Thyroid gland (tissue), 4 donors: ENCODE measurements around the gene REC114. TPM values are rescaled to one million over a fixed set of nuclear protein-coding genes. Genes with fewer than 3 reads are reported as not detected.

Experiments used
- DNase-seq, 2 donors: peaks; one replicate each; pipeline ENCODE4 v3.0.0-alpha.2; 2019
- H3K27ac ChIP-seq, 3 donors: fragments of 200-600 bp; sonication (generic); 1 replicate in 2 of 3; 2 replicates in 1 of 3; pipeline ENCODE4 v1.5.1; 2016 to 2019; ENCODE audit warnings: mild to moderate bottlenecking in 1 of 3, moderate library complexity in 1 of 3
- H3K27me3 ChIP-seq: fragments of 200-600 bp; sonication (generic); one replicate; pipeline ENCODE4 v1.5.1; 2019
- H3K36me3 ChIP-seq, 2 donors: fragments of 200-600 bp; sonication (generic); one replicate each; pipeline ENCODE4 v1.5.1; 2016 to 2019
- H3K4me1 ChIP-seq, 2 donors: fragments of 200-600 bp; sonication (generic); one replicate each; pipeline ENCODE4 v1.5.1; 2017 to 2019
- H3K4me3 ChIP-seq, 3 donors: fragments of 200-600 bp; sonication (generic); replicated peaks in 1 of 3; 1 replicate in 2 of 3; 2 replicates in 1 of 3; pipeline ENCODE4 v1.5.1; 2016; ENCODE audit warnings: mild to moderate bottlenecking in 1 of 3
- H3K9me3 ChIP-seq: fragments of 200-600 bp; sonication (generic); one replicate; pipeline ENCODE4 v1.5.1; 2017
- POLR2A ChIP-seq, 2 donors: fragments of 450-650 bp; IDR thresholded peaks; one replicate each; pipeline ENCODE4 v1.6.1; 2017; ENCODE audit warnings: antibody characterized with exemption in 2 of 2, mild to moderate bottlenecking in 2 of 2, moderate library complexity in 1 of 2
- WGBS, 2 donors: methylation state at CpG; one replicate each; pipeline ENCODE4 v1.1.5; 2017; 5-methylcytosine and 5-hydroxymethylcytosine counted together
- intact Hi-C: fragments of 100-400 bp; cut with DNase I; formaldehyde crosslinking; loops from one replicate; pipeline ENCODE4 v1.15.1; 2023
- total RNA-seq, 4 donors: library from RNA; depleted of rRNA; stranded (reverse); fragments of >200 nt; gene quantifications; one replicate each; pipeline ENCODE4 v1.2.3, GENCODE V29; 2016
- TF ChIP-seq, protein P1 (sequence below), 6 experiments: fragments of 200-600 bp in 3 of 6; fragments of 450-650 bp in 3 of 6; sonication (generic) in 3 of 6; IDR thresholded peaks; one replicate each; pipeline ENCODE4 v1.5.1; 2016 to 2019; ENCODE audit warnings: antibody characterized with exemption in 6 of 6, mild to moderate bottlenecking in 2 of 6, inconsistent platforms in 1 of 6, moderate library complexity in 1 of 6

The REC114 gene
- total RNA-seq, 4 donors from 2014 or later, result not detected

DNA sequence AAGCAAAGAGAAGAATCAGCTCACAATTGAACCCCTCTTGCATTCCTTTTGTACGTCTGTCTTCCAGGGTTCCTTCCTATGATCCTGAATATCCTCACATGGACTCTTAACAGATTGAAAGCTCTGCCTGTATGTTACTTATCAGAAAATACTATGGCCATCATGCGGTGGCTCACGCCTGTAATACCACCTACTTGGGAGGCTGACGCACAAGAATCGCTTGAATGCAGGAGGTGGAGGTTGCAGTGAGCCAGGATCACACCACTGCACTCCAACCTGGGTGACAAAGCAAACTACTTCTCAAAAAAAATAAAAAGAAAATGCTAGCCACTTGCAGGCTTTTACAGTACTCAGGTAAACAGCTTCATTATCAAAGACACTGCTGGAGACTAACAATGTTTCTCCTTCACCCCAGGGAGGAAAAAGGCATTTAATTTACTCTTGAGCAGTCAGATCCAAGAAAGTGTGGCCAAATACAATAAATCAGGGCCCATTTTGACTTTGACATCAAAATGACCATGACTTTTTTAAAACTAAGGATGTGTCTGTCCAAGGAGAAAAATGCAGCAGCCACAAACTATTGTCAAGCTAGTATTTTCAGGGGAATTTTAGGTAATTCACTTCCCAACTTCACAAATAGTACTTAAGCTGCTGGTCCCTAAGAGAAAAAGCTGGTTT, 162.9 kb downstream of the REC114 start:
- Histone ChIP-seq H3K36me3 (no peaks in the 10 kb centered on the region), H3K4me3 (no peak overlapping the region), H3K9me3 (no peaks in the 10 kb centered on the region), H3K4me1 (peaks cover 23 to 64% of the 10 kb centered on the region in 2 donors), H3K27ac (no peak overlapping the region), H3K27me3 (no peaks in the 10 kb centered on the region)
- TF ChIP-seq, protein P1, sequence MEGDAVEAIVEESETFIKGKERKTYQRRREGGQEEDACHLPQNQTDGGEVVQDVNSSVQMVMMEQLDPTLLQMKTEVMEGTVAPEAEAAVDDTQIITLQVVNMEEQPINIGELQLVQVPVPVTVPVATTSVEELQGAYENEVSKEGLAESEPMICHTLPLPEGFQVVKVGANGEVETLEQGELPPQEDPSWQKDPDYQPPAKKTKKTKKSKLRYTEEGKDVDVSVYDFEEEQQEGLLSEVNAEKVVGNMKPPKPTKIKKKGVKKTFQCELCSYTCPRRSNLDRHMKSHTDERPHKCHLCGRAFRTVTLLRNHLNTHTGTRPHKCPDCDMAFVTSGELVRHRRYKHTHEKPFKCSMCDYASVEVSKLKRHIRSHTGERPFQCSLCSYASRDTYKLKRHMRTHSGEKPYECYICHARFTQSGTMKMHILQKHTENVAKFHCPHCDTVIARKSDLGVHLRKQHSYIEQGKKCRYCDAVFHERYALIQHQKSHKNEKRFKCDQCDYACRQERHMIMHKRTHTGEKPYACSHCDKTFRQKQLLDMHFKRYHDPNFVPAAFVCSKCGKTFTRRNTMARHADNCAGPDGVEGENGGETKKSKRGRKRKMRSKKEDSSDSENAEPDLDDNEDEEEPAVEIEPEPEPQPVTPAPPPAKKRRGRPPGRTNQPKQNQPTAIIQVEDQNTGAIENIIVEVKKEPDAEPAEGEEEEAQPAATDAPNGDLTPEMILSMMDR (IDR thresholded peaks at IDR 0.05), result no peak
- TF ChIP-seq POLR2A (IDR thresholded peaks at IDR 0.05), result no peak
- DNase-seq, result peak in 1 of 2 donors; percentile 14
- 94 to 97% methylated on average over 5 of the region's 5 CpGs for WGBS, 2 donors
- intact Hi-C loops, result no loop called here

DNA sequence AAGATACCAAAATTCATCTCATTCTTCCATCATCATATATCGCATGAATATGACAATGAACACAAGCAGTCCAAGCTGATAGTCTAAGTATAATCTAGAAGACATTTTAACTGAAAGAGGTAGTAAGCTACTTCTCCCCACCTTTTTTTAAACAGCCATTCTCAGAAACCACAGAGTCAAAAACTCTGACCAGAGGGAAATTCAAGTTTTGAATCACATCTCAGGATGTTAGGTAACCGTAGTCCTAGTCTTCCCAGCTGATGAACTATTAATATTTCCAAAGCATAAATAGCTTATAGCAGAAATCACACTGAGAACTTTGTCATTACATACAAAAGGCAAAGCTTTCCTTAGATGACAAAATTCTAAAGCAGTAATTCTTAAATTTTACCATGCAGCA, 164.4 kb downstream of the REC114 start:
- Histone ChIP-seq H3K36me3 (no peaks in the 10 kb centered on the region), H3K27ac (no peak overlapping the region), H3K27me3 (no peaks in the 10 kb centered on the region), H3K9me3 (no peaks in the 10 kb centered on the region), H3K4me1 (peaks cover 8 to 50% of the 10 kb centered on the region in 2 donors), H3K4me3 (no peak overlapping the region)
- intact Hi-C loops, result no loop called here
- 88 to 89% methylated on average over 2 of the region's 2 CpGs for WGBS, 2 donors
- no peak for DNase-seq
- TF ChIP-seq POLR2A (IDR thresholded peaks at IDR 0.05), result no peak
- TF ChIP-seq, protein P1 (IDR thresholded peaks at IDR 0.05), result no peak

DNA sequence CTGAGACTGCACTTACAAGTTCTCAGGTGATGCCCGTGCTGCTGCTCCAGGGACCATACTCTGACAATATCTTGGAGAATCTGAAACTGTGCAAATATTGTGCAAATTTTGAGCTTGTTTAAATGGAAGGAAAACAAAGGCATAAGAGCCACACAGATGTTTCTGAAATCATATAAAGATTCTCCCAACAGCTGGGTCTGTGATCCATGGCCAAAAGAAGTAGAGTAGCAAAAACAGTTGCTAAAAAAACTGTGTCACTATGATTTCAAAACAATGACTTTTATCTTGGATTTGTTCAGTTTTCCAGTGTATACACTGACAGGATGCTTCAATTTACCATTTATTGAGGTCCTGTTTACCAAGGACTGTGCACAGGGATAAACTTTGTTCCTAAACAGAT, 164.9 kb downstream of the REC114 start:
- no peak overlapping the region for H3K27ac ChIP-seq
- no peak overlapping the region for H3K4me3 ChIP-seq
- no peak for DNase-seq
- TF ChIP-seq, protein P1 (IDR thresholded peaks at IDR 0.05), result no peak
- TF ChIP-seq POLR2A (IDR thresholded peaks at IDR 0.05), result no peak
- 85 to 90% methylated on average over 1 of the region's 1 CpG for WGBS, 2 donors
- intact Hi-C loops, result no loop called here
- no peaks in the 10 kb centered on the region for H3K36me3 ChIP-seq
- H3K9me3 ChIP-seq, result no peaks in the 10 kb centered on the region
- H3K27me3 ChIP-seq, result no peaks in the 10 kb centered on the region
- peaks cover 8 to 46% of the 10 kb centered on the region in 2 donors for H3K4me1 ChIP-seq

DNA sequence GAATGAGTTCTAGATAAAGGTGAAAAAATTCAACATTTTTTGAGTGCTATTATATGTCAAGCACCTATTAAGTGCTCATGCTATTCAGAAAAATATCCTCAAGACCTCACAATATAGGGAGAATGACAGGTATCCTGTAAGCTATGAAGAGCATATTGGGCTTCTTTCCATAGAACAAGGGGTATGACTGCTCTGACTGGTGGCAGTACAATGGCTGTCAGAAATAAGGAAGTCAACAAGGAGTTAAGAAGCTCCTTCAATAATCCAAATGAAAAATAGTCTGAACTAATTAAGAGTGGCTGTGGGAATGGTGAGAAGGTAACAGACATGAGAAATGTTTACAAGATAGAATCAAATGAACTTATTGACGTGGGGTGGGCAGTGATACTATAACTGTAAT, 165.5 kb downstream of the REC114 start:
- peak overlapping the region in 1 of 3 donors; percentile 13 for H3K27ac ChIP-seq
- WGBS, 2 donors, result 91% methylated on average over 1 of the region's 1 CpG
- DNase-seq, result no peak
- H3K4me1 ChIP-seq, result peaks cover 8 to 42% of the 10 kb centered on the region in 2 donors
- no peaks in the 10 kb centered on the region for H3K27me3 ChIP-seq
- H3K36me3 ChIP-seq, result no peaks in the 10 kb centered on the region
- TF ChIP-seq, protein P1 (IDR thresholded peaks at IDR 0.05), result no peak
- TF ChIP-seq POLR2A (IDR thresholded peaks at IDR 0.05), result no peak
- intact Hi-C loops, result no loop called here
- no peak overlapping the region for H3K4me3 ChIP-seq
- H3K9me3 ChIP-seq, result no peaks in the 10 kb centered on the region

DNA sequence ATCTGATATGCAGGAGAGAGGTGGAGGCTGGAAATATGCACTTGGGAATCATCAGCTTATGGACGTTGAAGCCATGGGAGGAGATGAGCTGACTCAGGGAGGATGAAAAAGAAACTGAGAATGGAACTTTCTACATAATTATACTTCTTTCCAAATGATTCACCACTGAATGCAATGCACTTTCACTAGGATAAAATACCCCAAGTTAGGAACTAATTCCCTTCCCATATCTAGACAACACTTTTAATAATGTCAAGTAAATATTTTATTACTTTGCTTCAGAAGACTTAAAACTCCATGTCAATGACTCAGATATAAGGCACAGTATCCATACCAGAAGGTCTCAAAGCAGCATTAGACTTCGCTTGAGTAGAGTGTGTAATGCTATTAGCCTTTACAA, 166.0 kb downstream of the REC114 start:
- TF ChIP-seq, protein P1 (IDR thresholded peaks at IDR 0.05), result no peak
- TF ChIP-seq POLR2A (IDR thresholded peaks at IDR 0.05), result no peak
- 80 to 90% methylated on average over 2 of the region's 2 CpGs for WGBS, 2 donors
- intact Hi-C loops, result no loop called here
- H3K9me3 ChIP-seq, result no peaks in the 10 kb centered on the region
- H3K27me3 ChIP-seq, result no peaks in the 10 kb centered on the region
- no peaks in the 10 kb centered on the region for H3K36me3 ChIP-seq
- peaks cover 8 to 42% of the 10 kb centered on the region in 2 donors for H3K4me1 ChIP-seq
- DNase-seq, result no peak
- peak overlapping the region in 1 of 3 donors; percentile 13 for H3K27ac ChIP-seq
- H3K4me3 ChIP-seq, result no peak overlapping the region
